Activated CD4-positive, CD25-positive, alpha-beta regulatory T cell treated with anti-CD3 and anti-CD28 coated beads, Interleukin-2, amount 50 U/mL, for 16 hours (primary cell): ENCODE results near the gene PLCXD1.
"Not testable (repeated sequence)": the region's sequence is repeated elsewhere in the genome, so short reads cannot be mapped to it uniquely, and the experiment has no call there.

Experiments
- DNase-seq: peaks from one replicate; pipeline ENCODE4 v3.0.0-alpha.2; 2020; ENCODE audit warnings: low read depth, low spot score

PLCXD1 gene

GRCh38 chrX:351324-351641, 70.1 kb downstream of the PLCXD1 start:
- DNase-seq, result not testable (repeated sequence)

GRCh38 chrX:351736-352135, 70.6 kb downstream of the PLCXD1 start:
- no peak for DNase-seq

- no peak for DNase-seq
Measured at GRCh38 chrX:352181-352580, 71.0 kb downstream of the PLCXD1 start.

- DNase-seq, result no peak
Measured at GRCh38 chrX:352582-353314, 71.6 kb downstream of the PLCXD1 start.
